Neuronal stem cell (in vitro differentiated cells): ENCODE data around the gene YWHAG.
A peak's percentile ranks its signal among the peaks of the same experiment; 100 is the strongest.
"Not testable (repeated sequence)": the region's sequence is repeated elsewhere in the genome, so short reads cannot be mapped to it uniquely, and the experiment has no call there.

Source experiments
- DNase-seq: peaks from one replicate; pipeline ENCODE4 v3.0.0-alpha.2; 2013; ENCODE audit warnings: low spot score
- H2AFZ ChIP-seq: one replicate; pipeline ENCODE4 v1.6.1; 2013; ENCODE audit warnings: mild to moderate bottlenecking, low read length, inconsistent platforms
- H2AK5ac ChIP-seq: 2 replicates; pipeline ENCODE4 v1.6.1; 2013; ENCODE audit warnings: low read depth, mild to moderate bottlenecking, inconsistent platforms, low read length, moderate library complexity, mixed read lengths
- H2BK120ac ChIP-seq: 2 replicates; pipeline ENCODE4 v1.6.1; 2013; ENCODE audit warnings: low read depth, mild to moderate bottlenecking, inconsistent platforms, low read length, moderate library complexity, mixed read lengths
- H2BK12ac ChIP-seq: one replicate; pipeline ENCODE4 v1.6.1; 2013; ENCODE audit warnings: low read length, inconsistent platforms
- H2BK15ac ChIP-seq: 2 replicates; pipeline ENCODE4 v1.6.1; 2013; ENCODE audit warnings: mild to moderate bottlenecking, low read length, inconsistent platforms, mixed read lengths
- H2BK5ac ChIP-seq: one replicate; pipeline ENCODE4 v1.6.1; 2013; ENCODE audit warnings: inconsistent platforms, mild to moderate bottlenecking, low read length, moderate library complexity
- H3K14ac ChIP-seq: one replicate; pipeline ENCODE4 v1.6.1; 2013; ENCODE audit warnings: low read length, inconsistent platforms
- H3K18ac ChIP-seq: 2 replicates; pipeline ENCODE4 v1.6.1; 2013; ENCODE audit warnings: low read length, inconsistent platforms
- H3K23ac ChIP-seq: 2 replicates; pipeline ENCODE4 v1.6.1; 2013; ENCODE audit warnings: low read depth, mild to moderate bottlenecking, mixed read lengths, low read length, inconsistent platforms; ENCODE audit not compliant: poor library complexity
- H3K27ac ChIP-seq: replicated peaks from 3 replicates; pipeline ENCODE4 v1.5.1; 2013; ENCODE audit warnings: low read length, inconsistent platforms
- H3K27me3 ChIP-seq, 3 experiments: 2 replicates each; pipeline ENCODE4 v1.6.1; 2013; ENCODE audit warnings: low read length in 3 of 3, mild to moderate bottlenecking in 2 of 3, inconsistent platforms in 1 of 3, low read depth in 1 of 3, mixed read lengths in 1 of 3, moderate library complexity in 1 of 3; ENCODE audit not compliant: control insufficient read depth in 3 of 3, insufficient read depth in 3 of 3
- H3K36me3 ChIP-seq, 2 donors: replicated peaks in 1 of 2; 2 replicates each; pipeline ENCODE4 v1.6.1; 2013; ENCODE audit warnings: low read length in 2 of 2; ENCODE audit not compliant: control insufficient read depth in 2 of 2, insufficient read depth in 2 of 2
- H3K4ac ChIP-seq: 2 replicates; pipeline ENCODE4 v1.6.1; 2013; ENCODE audit warnings: inconsistent platforms, mild to moderate bottlenecking, low read length, moderate library complexity
- H3K4me1 ChIP-seq, 2 donors: 1 replicate in 1 of 2; 2 replicates in 1 of 2; pipeline ENCODE4 v1.6.1; 2013; ENCODE audit warnings: low read length in 2 of 2, low read depth in 1 of 2; ENCODE audit not compliant: control insufficient read depth in 2 of 2, insufficient read depth in 1 of 2
- H3K4me2 ChIP-seq: one replicate; pipeline ENCODE4 v1.6.1; 2013; ENCODE audit warnings: mild to moderate bottlenecking, low read length, inconsistent platforms; ENCODE audit not compliant: insufficient read depth, poor library complexity, severe bottlenecking
- H3K4me3 ChIP-seq, 2 donors: 2 replicates each; pipeline ENCODE4 v1.5.1; 2013; ENCODE audit warnings: low read length in 2 of 2, mild to moderate bottlenecking in 2 of 2, inconsistent platforms in 1 of 2, moderate library complexity in 1 of 2
- H3K79me1 ChIP-seq: one replicate; pipeline ENCODE4 v1.6.1; 2013; ENCODE audit warnings: low read depth, mild to moderate bottlenecking, inconsistent platforms, low read length, moderate library complexity
- H3K9ac ChIP-seq: one replicate; pipeline ENCODE4 v1.6.1; 2013; ENCODE audit warnings: mild to moderate bottlenecking, low read depth, low read length, inconsistent platforms; ENCODE audit not compliant: poor library complexity
- H3K9me3 ChIP-seq, 2 donors: replicated peaks in 1 of 2; 2 replicates each; pipeline versions ENCODE3 to v1.6.1; 2013; ENCODE audit warnings: low read length in 2 of 2, mild to moderate bottlenecking in 2 of 2, inconsistent platforms in 1 of 2, low read depth in 1 of 2, mixed read lengths in 1 of 2, moderate library complexity in 1 of 2; ENCODE audit not compliant: control insufficient read depth in 2 of 2, insufficient read depth in 1 of 2
- H4K8ac ChIP-seq: one replicate; pipeline ENCODE4 v1.6.1; 2013; ENCODE audit warnings: low read depth, mild to moderate bottlenecking, inconsistent platforms, low read length, moderate library complexity
- H4K91ac ChIP-seq: one replicate; pipeline ENCODE4 v1.6.1; 2013; ENCODE audit warnings: low read length, low read depth, mild to moderate bottlenecking, inconsistent platforms; ENCODE audit not compliant: poor library complexity
- WGBS, 2 donors: extraction: QIAGEN DNeasy Blood & Tissue Kit; methylation state at CpG; one replicate each; pipeline ENCODE4 v1.1.7; 2013; ENCODE audit warnings: missing lambda C conversion rate in 2 of 2, mixed read lengths in 1 of 2; ENCODE audit not compliant: insufficient read length in 2 of 2, insufficient replicate concordance in 1 of 2; ENCODE audit errors: extremely low coverage in 2 of 2; 5-methylcytosine and 5-hydroxymethylcytosine counted together

The YWHAG gene

DNA sequence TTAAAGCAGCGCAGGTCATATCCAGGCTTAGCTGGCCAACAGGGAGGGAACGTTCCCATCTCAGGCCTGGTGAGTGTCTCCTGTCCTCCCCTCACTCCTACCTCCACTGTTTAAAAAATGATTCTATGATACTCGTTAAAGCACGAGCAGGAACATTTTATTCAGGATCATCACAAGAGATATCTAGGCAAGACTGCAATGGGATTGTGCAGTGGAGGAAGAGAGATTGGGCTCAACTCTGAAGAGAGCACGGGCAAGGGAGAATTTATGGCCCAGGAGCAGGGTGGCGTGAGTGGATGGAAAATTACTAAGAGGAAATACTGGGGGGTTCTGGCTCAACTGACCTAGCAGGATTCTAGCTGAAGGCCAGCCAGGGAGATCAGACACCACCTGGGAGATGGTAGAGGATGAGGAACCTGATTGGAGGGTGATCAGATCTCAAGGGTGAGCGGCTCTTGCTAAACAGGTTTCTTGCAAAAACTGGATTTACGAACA, 65.3 kb downstream of the YWHAG start:
- no CpG with 5 or more reads among the region's 8 CpGs for WGBS, 2 donors
- H3K18ac ChIP-seq: no peak overlapping the region
- no peak overlapping the region for H4K8ac ChIP-seq
- H3K27me3 ChIP-seq: peaks cover 0 to 4% (median 0%) of the 10 kb centered on the region in 3 experiments
- H3K79me1 ChIP-seq: no peaks in the 10 kb centered on the region
- H3K36me3 ChIP-seq: no peaks in the 10 kb centered on the region
- peaks cover 6 to 11% of the 10 kb centered on the region in 2 donors for H3K4me1 ChIP-seq
- no peak overlapping the region for H3K23ac ChIP-seq
- H2AK5ac ChIP-seq: peak overlapping the region; percentile 61
- H2AFZ ChIP-seq: no peak overlapping the region
- no peak overlapping the region for H4K91ac ChIP-seq
- H3K9me3 ChIP-seq: no peaks in the 10 kb centered on the region
- H3K9ac ChIP-seq: no peak overlapping the region
- no peak overlapping the region for H2BK5ac ChIP-seq
- no peak overlapping the region for H3K27ac ChIP-seq
- H2BK15ac ChIP-seq: no peak overlapping the region
- no peak overlapping the region for H2BK120ac ChIP-seq
- H3K14ac ChIP-seq: no peak overlapping the region
- no peak overlapping the region for H3K4me3 ChIP-seq
- no peak overlapping the region for H3K4me2 ChIP-seq
- DNase-seq: no peak
- H2BK12ac ChIP-seq: no peak overlapping the region
- H3K4ac ChIP-seq: no peak overlapping the region

DNA sequence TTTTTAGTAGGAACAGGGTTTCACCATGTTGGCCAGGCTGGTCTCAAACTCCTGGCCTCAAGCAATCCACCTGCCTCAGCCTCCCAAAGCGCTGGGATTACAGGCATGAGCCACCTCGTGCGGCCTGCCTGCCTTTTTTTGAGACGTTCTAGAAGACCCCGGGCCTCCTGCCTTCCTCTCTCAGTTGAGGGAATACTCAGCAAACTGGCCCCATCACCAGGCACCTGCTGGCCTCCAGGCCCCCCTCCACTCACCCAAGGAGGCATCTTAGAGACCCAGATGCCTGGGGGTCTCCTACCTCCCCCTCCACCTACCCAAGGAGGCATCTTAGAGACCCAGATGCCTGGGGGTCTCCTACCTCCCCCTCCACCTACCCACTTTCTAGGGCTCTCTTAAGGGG, 65.9 kb downstream of the YWHAG start:
- H2BK5ac ChIP-seq, H2AK5ac ChIP-seq, H3K4me3 ChIP-seq, H3K9me3 ChIP-seq, DNase-seq, H3K18ac ChIP-seq, H3K79me1 ChIP-seq, H3K23ac ChIP-seq, H3K4me2 ChIP-seq, H4K8ac ChIP-seq, H3K27ac ChIP-seq, H2BK12ac ChIP-seq, H3K9ac ChIP-seq, H3K14ac ChIP-seq, H2AFZ ChIP-seq, H2BK120ac ChIP-seq, H3K36me3 ChIP-seq, H3K4ac ChIP-seq, H3K27me3 ChIP-seq, H2BK15ac ChIP-seq, H4K91ac ChIP-seq: not testable (repeated sequence)
- peaks cover 6 to 11% of the 10 kb centered on the region in 2 donors for H3K4me1 ChIP-seq
- no CpG with 5 or more reads among the region's 5 CpGs for WGBS, 2 donors

DNA sequence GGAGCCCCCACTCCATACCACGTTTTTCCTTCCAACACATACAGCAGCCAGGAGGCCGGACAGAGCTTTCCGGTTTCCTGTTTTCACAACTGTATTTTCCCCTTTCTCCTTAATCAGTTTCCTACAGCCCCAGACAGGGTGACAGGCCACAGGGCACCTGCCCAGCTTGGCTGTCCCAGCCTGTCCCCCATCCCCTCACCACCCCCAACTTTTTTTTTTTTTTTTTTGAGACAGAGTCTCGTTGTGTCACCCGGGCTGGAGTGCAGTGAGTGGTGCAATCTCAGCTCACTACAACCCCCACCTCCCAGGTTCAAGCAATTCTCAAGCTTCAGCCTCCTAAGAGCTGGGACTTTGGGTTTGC, 66.6 kb downstream of the YWHAG start:
- no CpG with 5 or more reads among the region's 5 CpGs for WGBS, 2 donors
- no peak overlapping the region for H2BK120ac ChIP-seq
- H2BK15ac ChIP-seq: no peak overlapping the region
- peak overlapping the region; percentile 16 for H2AK5ac ChIP-seq
- no peak for DNase-seq
- no peak overlapping the region for H3K23ac ChIP-seq
- H2BK5ac ChIP-seq: no peak overlapping the region
- no peak overlapping the region for H3K9ac ChIP-seq
- no peaks in the 10 kb centered on the region for H3K79me1 ChIP-seq
- H2BK12ac ChIP-seq: no peak overlapping the region
- H4K8ac ChIP-seq: no peak overlapping the region
- H4K91ac ChIP-seq: no peak overlapping the region
- no peaks in the 10 kb centered on the region for H3K36me3 ChIP-seq
- H3K4me1 ChIP-seq: peaks cover 6 to 11% of the 10 kb centered on the region in 2 donors
- no peak overlapping the region for H3K14ac ChIP-seq
- peak overlapping the region; percentile 12 for H3K18ac ChIP-seq
- H3K4me2 ChIP-seq: no peak overlapping the region
- peak overlapping the region in 1 of 2 donors; percentile 36 for H3K4me3 ChIP-seq
- no peak overlapping the region for H3K4ac ChIP-seq
- no peaks in the 10 kb centered on the region for H3K9me3 ChIP-seq
- no peak overlapping the region for H3K27ac ChIP-seq
- peaks cover 0 to 4% (median 0%) of the 10 kb centered on the region in 3 experiments for H3K27me3 ChIP-seq
- H2AFZ ChIP-seq: peak overlapping the region; percentile 88

DNA sequence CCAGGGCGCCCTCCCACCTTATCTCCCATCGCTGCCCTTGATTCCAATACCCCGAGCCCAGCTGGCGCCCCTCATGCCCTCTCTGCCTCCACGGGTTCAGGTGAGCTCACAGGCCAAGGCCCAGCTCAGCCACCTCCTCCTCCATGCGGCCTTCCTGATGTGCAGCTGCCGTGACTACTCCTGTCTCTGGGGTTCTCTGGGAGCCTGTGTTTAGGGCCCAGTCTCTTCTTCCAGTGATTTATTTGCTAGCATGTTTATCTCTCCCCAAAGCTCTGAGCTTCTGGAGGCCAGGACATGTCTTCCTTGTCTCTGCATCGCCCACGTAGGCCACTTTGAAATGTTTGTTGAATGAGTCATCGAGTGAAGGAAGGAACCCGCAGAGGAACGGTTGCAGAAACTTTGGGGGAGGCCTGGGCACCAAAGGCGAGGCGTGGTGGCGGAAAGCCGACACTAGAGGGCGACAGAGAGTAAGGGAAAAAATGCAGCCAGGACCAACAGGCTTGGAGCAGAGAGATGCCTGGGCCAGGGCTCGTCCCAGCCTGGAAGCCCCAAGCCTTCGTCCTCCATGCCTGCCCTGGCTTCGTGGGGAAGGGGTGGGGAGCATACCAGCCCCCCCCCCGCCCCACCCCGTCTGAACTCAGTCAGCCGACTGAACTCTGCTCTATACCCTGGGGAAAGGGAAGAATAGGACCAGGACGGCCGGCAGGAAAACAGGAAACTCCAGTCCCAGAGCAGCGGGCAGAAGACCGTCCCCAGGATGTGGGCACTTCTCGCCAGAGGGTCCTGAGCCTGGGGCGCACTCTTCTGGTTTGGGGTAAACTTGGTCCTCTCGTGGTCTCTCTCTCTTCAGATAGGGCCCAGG, 67.2 kb downstream of the YWHAG start:
- H2BK15ac ChIP-seq: no peak overlapping the region
- no CpG with 5 or more reads among the region's 30 CpGs for WGBS, 2 donors

More for the DNA sequence above, 67.2 kb downstream of the YWHAG start:
- H2AFZ ChIP-seq: peak overlapping the region; percentile 88
- H3K4me3 ChIP-seq: peak overlapping the region in 1 of 2 donors; percentile 36
- H3K4me2 ChIP-seq: no peak overlapping the region
- peak overlapping the region; percentile 69 for H3K4ac ChIP-seq
- H3K14ac ChIP-seq: peak overlapping the region; percentile 66
- peak overlapping the region; percentile 79 for H2BK12ac ChIP-seq
- no peaks in the 10 kb centered on the region for H3K9me3 ChIP-seq
- no peak overlapping the region for H4K8ac ChIP-seq
- H3K36me3 ChIP-seq: no peaks in the 10 kb centered on the region
- peak overlapping the region; percentile 38 for H3K9ac ChIP-seq
- DNase-seq: peak; percentile 86
- peak overlapping the region; percentile 16 for H2AK5ac ChIP-seq
- peaks cover 6 to 11% of the 10 kb centered on the region in 2 donors for H3K4me1 ChIP-seq
- peak overlapping the region; percentile 56 for H3K23ac ChIP-seq
- H3K79me1 ChIP-seq: no peaks in the 10 kb centered on the region
- no peak overlapping the region for H2BK120ac ChIP-seq
- H2BK5ac ChIP-seq: no peak overlapping the region
- no peak overlapping the region for H4K91ac ChIP-seq
- no peak overlapping the region for H3K27ac ChIP-seq
- H3K27me3 ChIP-seq: peaks cover 0 to 4% (median 0%) of the 10 kb centered on the region in 3 experiments
- peak overlapping the region; percentile 56 for H3K18ac ChIP-seq
